RPMI7951 (cell line): Measurements from ENCODE around the gene CFAP54. TPM values are rescaled to one million over a fixed set of nuclear protein-coding genes. Genes with fewer than 3 reads are reported as not detected.
A peak's percentile ranks its signal among the peaks of the same experiment; 100 is the strongest.

Source experiments
- DNase-seq: peaks from one replicate; pipeline ENCODE4 v3.0.0-alpha.2; 2012; ENCODE audit warnings: low read depth
- total RNA-seq: library from RNA; depleted of rRNA; stranded (reverse); fragments of >200 nt; shearing (Covaris generic); gene quantifications from 2 replicates; pipeline ENCODE4 v1.2.3, GENCODE V29; 2014

CFAP54 gene
- total RNA-seq, 1 experiment from 2014 or later, result 0.48 TPM

DNA sequence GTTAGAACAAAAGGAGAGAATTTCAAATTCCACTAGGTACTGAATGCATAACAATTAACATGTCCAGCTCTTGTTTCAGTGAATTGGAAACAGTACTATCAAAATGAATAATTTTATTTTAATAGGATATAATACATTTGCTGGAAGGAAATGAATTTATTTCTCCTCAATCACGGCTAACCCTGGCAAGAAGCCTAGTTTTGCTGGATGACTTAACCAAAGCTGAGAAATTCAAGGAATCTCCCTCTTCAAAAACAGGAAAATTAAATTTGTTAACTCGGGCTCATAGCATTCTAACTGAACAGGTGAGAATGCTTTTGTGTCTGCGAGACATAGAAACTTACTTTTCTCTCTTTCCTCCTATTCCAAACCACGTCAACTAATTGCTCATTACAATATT, 254.2 kb downstream of the CFAP54 start:
- no peak for DNase-seq

DNA sequence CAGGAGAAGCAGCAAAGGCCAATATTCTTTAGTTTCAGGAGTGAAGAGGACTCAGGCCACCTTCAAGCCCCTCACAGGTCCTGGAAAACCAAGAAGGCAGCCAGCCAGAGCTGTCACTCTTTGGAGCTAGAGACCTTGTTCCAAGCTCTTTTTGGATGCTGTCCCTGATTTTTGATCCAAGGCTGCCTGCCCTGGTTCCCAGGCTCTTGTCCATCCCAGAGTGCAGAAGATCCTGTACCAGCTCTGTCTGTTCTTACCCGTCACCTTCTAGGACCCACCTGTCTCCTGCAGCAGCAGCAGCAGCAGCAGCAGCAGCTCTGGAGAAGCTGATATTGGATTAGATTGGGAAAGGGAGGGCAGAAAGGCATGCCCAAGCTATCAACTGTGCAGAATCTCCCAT, 260.6 kb downstream of the CFAP54 start:
- no peak for DNase-seq

DNA sequence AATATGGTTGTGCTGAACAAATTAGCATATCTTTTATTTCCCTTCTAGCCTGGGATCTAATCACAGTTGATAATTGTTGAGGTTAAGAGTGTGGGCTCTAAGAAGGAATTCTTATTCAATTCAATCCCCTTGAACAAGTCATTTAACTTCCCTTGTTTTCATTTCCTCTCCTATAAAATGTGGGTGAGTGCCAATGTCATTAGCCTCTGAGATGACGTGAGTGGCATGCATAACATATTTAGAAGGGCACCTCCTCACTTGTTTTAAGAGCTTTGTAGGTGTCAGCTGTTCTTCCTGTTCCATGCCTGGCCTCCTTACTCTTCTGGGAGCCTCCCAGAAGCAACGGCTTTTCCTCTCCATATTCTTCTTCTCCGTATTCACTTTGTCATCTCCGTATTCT, 262.2 kb downstream of the CFAP54 start:
- no peak for DNase-seq

DNA sequence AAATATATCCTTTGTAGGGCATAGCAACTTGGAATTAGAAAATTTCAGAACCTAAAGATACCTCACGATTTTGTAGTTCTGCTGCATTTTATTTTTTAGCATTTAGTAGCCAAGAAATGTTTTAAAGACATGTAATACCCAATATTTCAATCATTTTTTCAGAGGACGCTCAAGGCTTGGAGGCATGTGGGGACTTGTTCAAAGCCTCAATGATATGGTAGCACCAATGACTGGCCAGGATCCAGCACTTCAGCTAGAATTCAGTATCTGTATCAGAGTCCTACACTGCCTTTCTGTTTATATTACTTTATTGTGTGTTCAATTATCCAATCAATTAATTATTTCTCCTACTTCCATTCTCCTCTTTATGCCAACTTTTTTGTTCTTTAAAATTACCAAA, 262.8 kb downstream of the CFAP54 start:
- no peak for DNase-seq

DNA sequence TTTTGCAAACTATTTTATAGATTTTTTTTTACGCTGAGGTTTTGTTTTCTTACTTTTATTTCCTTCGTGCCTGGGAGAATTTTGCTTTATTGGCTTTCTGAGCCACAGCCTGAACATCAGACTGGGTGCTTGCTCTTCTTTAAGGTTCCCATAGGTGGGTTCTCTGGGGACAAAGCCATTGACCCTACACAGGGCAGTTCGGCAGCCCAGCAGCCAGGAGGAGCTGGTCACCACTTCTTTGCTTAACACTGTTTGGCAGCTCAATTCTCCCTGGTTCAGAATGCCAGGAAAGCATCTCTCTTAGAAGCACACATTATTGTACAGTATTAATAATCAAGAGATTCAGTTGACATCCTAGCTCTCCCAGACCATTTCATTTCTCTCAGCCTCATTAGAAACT, 276.9 kb downstream of the CFAP54 start:
- peak; percentile 3 for DNase-seq

DNA sequence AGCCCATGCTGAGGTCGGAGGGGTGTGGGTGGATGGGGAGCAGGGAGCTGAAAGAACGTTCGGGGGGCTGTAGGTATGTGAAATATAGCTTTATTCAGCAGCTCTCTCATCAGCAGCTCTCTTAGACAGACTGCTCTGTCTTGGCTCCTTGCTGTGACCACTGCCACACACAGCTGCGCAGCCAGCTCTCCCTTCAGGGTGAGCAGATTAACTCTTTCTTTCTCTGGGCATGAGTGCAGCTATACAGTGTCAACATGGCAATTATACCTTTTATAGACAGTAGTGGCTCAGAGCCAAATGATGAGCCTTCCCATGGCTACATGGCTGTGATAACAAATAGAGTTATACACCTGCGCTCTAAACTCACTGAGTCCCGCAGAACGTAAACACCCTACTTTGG, 280.0 kb downstream of the CFAP54 start:
- DNase-seq, result no peak

DNA sequence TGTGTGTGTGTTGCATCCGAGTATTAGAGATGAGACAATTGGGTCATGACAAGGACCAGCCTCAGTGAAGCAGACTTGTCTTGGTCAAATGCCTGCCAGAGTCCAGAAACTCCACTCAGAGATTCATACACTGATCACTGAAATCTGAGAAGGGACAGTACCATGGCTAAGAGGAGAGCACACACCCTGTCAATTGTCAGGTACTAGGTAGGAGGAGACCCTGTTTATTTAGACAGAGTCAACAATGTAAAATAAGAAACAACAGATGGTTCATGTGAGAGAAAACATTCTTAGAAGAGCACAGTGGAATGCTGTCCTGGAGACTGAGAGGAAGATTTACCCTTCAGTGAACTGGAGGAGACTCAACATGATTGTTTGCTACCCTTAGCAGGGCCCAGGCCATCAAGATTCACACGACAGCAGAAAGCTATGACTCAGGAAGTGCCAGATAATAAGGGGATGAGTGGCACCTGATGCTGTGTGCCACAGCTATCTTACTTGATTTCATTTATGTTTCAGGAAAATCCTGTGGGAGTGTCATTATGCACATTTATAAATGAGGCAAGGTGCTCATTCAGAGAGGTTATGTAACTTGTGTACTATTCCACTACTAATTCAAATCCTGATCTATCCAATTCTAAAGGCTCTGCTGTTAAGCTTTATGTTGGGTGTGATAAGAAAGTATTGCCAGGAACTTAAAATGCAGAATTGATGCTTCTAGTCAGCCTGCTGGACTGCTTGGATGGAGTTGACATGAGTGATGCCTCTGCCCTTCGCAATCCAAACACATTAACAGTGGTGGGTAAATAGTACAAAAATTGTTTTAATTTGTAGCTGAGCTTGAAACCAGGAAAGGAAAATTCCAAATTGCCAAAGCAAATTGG, 281.1 kb downstream of the CFAP54 start:
- DNase-seq, result no peak

DNA sequence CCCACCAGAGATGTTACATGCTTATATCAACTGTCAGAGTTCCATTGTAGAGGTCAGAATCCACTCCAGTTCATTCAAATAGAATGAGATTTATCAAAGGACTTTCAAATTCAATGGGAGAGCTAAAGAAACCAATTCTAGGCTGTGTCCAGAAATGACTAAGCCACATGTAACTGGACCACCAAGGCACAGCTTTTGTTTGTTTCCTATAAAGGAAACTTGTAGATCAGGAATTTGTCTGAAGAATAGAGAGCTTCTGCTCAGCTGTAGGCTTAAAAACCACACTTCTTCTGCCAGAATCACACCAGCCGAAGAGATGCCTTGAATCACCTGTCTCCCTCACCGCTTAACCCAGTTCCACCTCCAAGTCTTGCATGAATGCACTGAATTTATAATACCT, 283.7 kb downstream of the CFAP54 start:
- DNase-seq, result no peak

DNA sequence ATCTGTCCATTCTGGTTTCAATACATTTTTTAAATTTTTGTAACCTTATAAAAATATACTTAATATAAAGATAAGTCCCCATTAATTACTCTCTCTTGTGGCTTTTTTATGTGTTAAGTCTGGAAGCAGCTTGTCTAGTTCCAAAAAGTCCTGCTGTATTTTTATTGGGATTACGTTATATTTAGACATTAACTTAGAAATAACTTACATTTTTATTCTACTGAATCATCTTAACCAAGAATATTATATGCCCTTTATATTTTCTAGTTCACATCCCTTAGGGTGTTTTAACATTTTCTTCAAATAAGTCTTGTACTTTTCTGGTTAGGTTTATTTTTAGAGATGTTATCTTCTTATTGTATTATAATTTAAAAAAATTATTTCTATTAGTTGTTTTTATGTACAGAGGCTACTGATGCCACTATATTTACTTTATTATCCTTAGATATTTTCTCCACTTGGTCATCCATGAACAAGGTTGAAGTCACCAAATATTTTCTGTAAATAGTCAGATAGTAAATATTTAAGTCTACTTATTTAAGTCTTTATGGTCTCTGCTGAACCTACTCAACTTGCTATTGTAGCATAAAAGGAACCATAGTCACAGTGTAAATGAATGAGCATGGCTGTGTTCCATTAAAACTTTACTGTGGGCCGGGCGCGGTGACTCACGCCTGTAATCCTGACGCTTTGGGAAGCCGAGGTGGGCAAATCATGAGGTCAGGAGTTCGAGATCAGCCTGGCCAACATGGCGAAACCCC, 285.3 kb downstream of the CFAP54 start:
- DNase-seq, result peak; percentile 2

DNA sequence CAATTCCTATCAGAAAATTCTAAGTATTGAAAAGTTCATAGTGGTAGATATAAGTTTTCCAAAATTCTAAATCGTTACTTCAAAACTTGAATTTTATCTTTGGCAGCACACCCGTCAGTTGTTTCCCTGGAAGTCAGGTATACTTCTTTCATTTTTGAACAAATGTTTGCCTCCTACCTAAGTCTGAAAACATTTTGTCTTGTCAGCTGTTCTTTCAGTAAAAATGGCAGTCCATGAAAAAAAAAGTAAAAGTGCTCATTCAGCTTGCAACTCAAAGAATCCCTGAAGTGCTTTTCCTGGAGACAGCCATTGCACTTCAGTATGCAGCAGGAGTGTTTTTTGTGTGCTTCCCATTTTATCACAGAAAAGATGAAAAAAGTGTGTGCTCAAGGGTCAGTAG, 287.5 kb downstream of the CFAP54 start:
- no peak for DNase-seq

DNA sequence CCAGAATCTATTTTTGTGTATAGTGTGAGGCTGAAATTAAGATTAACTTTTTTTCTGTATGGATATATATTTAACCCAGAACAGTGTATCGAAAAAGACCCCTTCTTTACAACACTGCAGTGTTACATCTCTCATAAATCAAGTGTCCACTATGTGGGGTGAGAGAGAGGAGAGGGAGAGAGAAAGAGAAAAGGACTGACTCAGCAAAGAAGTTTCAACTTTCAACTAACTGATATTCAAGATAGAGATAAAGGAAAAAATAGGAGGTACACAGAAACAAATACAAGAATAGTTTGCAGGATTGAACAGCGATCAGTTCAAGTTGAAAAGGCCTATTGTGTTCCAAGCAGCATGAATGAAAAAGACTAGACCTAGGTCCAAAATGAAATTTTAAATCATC, 291.0 kb downstream of the CFAP54 start:
- no peak for DNase-seq

DNA sequence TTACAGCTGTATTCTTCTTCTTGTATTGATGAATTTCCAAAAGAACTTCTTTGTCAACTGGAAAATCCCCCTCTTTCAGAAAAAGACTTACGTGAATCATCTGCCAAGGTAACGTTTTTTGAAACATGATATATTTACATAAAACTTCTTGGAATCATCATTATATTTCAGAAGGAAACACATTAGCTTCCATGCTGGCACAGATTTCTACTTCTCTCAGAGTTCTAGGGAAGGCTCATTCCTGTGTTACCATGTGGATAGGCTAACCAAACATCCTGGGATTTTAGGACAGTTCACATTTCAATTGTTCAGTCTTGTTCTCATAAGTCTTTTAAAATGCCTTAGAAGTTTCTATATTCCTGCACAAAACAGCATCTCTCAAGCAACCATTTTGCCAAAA, 297.4 kb downstream of the CFAP54 start:
- no peak for DNase-seq

DNA sequence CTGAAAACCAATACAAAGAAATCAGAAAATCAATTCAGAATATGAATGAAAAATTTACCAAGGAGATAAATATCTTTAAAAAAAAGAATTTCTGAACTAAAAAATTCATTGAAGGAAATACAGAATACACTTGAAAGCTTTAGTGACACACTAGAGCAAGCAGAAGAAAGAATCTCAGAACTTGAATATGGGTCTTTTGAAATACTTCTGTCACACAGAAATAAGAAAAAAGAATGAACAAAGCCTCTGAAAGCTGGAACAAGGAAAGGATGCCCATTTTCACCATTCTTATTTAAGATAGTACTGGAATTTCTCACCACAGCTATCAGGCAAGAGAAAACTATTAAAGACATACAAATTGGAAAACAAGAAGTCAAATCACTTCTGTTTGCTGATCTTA, 314.6 kb downstream of the CFAP54 start:
- DNase-seq, result no peak

DNA sequence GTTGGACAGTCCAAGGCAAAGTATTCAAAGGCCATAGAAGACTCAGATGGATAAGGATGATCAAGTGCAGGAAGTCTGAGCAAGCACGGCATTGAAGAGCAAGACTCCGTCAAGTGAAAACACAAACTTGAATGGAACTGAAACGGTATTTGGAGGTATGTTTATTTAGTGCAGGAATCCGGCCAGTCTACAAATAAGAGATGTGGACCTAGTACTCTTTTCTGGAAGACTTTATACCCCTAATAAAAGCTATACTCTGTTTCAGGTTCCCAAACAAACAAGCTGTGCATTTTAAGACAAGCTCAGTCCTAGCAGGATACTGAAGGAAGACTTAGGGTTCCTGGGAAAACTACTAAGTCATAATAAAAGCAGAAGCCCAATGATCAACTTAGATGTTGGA, 316.9 kb downstream of the CFAP54 start:
- no peak for DNase-seq

DNA sequence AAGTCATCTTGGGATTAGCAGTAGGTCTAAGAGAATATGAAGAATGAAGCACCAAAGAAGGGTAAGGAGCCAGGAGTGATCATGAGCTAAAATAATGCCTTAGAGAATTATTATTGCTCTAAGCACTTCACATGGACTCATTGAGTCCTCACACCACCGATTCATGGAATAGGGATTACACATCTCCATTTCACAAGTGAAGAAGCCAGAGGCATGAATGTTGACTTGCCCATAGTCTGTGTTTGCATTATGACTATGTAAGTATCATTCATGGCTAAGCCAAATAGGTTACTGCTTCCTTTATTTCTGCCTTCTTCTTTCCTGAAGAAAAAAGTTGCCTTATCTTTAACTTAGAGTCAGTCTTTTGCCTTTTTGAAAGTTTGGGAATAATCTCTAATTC, 318.4 kb downstream of the CFAP54 start:
- no peak for DNase-seq

DNA sequence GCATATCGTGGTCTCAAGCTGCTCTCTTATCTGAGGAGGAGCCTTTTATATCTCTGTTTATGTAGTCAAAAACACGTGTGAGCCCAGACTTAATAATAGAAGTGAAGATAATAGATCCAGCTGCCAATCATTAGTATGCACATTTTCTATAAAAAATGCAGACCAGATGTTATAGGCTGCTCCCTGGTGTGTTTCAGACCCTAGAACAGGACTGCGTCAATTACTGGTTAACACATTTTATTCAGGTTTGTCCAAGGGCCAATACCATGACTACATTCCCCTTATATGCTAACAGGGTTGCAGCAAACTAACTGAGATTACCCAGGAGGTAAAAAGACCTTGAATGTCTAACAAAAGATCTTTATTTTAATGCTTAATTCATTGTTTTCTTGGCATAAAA, 319.2 kb downstream of the CFAP54 start:
- DNase-seq, result no peak

DNA sequence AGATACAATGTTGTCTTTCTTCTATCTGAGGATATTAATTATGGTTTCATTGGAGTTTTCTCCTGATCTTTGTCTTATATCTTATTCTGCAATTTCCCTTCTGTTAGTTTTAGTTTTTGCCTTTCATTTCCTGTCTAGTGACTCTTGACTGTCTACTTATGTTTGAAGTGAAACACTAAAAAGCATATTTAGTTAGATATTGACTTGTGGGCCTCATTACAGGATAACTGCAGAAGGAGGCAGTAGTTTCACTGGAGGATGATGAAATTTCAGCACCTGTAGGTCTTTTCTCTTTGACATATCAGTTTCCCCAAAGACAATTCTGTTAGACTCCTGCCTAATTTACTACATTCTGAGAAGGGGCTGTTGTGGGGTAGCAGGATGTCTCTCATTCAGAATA, 320.1 kb downstream of the CFAP54 start:
- DNase-seq, result no peak

DNA sequence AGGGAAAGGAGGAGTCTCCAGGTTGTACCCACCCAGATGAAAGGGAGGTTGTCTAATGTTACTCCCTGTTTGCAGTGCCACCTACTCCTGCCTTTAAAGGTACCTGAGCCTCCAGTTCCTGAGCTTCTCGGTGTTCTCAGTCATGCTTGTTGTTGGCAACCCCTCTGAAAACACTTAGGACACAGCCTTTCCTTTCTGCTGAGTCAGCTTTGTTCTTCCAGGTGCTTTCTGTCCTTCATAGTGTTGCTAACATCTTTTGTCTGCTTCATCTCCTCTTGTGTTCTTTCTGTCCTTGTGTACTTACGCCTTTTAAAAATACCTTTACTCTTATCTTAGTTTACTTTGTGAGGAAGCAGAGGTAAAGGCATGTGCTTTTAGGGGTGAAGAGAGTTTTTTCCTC, 320.7 kb downstream of the CFAP54 start:
- DNase-seq, result no peak

DNA sequence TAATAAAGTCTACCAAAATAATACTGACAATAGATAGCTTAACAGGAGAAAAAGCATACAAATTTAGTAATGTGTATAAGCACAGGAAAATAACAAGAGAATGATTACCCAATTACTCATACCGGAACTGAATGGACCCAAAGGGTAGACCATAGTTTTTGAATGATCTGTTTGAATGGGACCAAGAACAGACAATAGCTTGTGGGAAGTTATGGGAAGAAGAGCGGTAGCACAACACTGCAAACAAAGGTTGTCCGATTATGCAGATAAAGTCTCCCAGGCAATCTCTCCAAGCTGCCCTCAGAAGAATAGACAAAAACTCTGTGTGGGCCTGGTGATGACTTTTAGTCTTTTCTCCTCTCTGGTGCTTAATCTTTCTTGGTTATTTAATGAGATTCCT, 321.1 kb downstream of the CFAP54 start:
- DNase-seq, result peak; percentile 29

DNA sequence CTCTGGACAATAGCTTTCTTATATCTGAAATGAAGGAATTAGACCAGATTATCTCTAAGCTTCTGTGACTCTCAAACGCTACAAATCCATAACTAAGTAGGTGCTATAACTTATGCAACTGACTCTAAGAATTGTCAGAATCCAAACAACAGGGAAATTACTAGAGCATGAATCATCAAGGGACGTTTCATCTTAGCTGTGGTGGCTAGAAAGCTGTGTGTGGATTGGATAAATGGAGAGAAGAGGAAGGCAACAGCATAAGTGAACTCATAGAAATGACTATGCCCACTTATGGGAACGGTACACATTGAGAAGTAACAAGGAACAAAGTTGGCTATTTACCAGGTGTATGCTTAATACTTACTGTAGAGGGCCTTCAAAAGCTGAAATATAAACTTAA, 321.7 kb downstream of the CFAP54 start:
- DNase-seq, result peak; percentile 83

DNA sequence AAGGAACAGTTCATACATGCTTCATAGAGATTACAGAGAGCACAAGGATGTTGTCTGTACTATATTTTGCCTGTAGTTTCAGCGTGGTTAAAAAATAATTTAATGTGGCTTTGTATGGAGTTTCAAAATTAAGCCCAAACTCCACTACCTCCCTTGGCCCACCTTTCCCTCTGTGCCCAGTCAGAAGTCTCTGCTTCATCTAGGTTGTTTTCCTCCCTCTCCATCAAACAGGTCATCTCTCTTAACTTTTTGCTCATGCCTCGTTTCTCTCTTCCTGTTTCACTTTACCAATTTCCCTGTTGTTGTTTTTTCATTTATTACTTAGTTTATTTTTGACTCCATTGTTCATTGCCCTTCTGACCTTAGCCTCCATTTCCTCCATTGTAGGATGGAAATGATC, 322.8 kb downstream of the CFAP54 start:
- DNase-seq, result no peak

DNA sequence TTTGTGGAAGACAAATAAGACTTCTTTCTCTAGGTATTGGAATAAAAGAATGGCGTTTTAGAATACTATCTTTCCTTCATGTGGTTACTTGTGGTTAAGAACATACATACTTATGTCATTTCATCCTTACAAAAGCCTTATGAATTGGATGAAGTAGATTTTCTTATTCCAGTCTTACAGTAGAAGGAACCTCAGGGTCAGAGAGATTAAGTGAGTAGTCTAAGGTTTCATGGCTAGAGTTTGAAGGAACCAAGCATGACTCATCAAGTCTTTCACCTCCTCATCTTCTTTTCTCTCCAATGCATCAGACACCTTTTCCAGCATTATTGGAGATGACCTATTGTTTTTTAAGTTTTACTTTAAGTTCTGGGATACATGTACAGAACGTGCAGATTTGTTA, 324.8 kb downstream of the CFAP54 start:
- no peak for DNase-seq

DNA sequence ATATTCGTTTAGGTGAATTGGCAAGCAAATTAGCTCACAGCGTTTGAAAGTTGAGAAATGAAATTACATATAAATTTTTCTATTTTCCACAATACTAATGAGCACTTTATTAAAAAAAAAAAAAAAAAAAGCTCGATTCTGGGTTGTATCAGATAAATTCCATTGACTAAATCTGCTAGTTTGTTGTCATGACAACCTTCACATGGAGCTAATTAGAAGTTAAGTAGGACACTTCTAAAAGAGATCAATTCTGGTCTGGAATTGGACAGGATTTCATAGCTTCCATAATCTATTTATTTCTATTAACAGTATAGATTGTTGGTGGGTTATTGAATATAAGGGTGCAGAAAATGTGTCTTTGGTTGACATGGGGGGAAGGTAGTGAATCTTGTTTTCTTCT, 332.2 kb downstream of the CFAP54 start:
- no peak for DNase-seq
